AG09309 (cell line): ENCODE results near the gene ZNF343.

Experiments used
- DNase-seq: peaks from one replicate; pipeline ENCODE4 v3.0.0-alpha.2; 2010; ENCODE audit warnings: low read depth
- H3K4me3 ChIP-seq: 2 replicates; pipeline ENCODE4 v1.5.1; 2011; ENCODE audit warnings: mild to moderate bottlenecking, low read depth, low read length, moderate library complexity; ENCODE audit not compliant: control insufficient read depth
- TF ChIP-seq, protein P1 (sequence below): IDR thresholded peaks from 2 replicates; pipeline ENCODE4 v1.5.1; 2011; ENCODE audit warnings: mild to moderate bottlenecking, low read depth, low read length, inconsistent platforms; ENCODE audit not compliant: insufficient read depth, control insufficient read depth; ENCODE audit errors: missing control alignments

ZNF343 gene

DNA sequence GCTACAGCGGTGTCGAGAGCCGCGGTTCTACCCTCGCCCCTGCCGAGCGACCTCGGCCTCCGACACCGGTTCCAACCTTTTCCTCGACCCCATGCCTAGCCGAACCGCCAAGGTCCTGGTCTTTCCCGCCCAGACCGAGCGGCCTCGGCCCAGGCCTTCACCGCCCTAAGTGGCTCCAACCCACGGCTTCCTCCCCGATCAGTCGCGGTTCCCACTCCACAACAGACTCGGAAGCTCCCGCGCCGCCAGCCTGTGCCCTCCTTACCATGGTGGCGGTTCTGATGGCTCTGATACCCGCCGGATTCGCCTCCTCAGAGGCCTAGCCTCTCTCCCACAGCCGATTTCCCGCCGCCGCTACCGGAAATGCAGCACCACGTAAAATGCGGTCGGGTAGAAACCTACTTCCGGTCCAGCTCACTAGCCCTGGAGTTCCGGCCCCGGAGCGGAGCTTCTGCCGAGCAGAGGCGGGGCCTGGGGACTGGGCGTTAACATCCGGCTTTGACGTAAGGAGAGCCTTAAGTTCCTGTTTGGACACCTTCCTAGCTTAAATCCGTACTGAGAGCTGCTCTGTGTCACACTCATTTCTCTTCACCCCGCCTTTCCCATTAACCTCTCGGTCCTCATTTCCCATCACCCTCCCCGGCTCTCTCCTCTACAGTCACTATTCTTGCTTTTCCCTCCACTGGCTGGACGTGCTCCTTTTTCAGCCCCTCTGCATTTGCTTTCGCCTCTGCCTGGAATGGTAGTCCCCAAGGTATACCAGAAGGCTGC lies 38.1 kb downstream of the ZNF343 start, which contains the start of gene SNRPB:
SNRPB (minus strand) TSS at position 367 of the 771 bp plus-strand sequence; CDS start at position 268, 99 bp downstream.
- peak; percentile 98 for DNase-seq
- peak within 1 kb of the TSS; percentile 69 for H3K4me3 ChIP-seq
- TF ChIP-seq, protein P1, sequence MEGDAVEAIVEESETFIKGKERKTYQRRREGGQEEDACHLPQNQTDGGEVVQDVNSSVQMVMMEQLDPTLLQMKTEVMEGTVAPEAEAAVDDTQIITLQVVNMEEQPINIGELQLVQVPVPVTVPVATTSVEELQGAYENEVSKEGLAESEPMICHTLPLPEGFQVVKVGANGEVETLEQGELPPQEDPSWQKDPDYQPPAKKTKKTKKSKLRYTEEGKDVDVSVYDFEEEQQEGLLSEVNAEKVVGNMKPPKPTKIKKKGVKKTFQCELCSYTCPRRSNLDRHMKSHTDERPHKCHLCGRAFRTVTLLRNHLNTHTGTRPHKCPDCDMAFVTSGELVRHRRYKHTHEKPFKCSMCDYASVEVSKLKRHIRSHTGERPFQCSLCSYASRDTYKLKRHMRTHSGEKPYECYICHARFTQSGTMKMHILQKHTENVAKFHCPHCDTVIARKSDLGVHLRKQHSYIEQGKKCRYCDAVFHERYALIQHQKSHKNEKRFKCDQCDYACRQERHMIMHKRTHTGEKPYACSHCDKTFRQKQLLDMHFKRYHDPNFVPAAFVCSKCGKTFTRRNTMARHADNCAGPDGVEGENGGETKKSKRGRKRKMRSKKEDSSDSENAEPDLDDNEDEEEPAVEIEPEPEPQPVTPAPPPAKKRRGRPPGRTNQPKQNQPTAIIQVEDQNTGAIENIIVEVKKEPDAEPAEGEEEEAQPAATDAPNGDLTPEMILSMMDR, result no peak

DNA sequence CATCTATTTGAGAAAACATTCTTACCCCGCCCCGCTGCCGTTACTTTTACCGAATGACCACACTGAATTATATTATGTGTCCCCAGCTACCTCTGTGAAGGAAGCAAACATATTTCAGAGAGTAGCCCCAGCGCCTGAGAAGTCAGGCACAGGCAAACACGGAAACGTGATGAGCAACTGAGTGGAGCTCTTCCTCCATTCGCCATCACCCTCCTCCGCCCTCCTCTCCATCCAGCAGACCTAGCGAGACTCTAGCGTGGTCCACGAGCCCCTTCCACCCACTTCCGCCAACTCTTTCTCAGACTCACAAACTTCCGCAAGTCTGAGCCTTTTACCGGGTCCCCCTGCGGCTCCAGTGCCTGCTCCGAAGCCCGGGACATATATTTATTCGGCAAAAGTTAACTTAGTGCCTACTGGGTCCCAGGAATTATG lies 38.7 kb downstream of the ZNF343 start:
- peak overlapping the region; percentile 69 for H3K4me3 ChIP-seq
- DNase-seq, result no peak
- TF ChIP-seq, protein P1, result no peak

DNA sequence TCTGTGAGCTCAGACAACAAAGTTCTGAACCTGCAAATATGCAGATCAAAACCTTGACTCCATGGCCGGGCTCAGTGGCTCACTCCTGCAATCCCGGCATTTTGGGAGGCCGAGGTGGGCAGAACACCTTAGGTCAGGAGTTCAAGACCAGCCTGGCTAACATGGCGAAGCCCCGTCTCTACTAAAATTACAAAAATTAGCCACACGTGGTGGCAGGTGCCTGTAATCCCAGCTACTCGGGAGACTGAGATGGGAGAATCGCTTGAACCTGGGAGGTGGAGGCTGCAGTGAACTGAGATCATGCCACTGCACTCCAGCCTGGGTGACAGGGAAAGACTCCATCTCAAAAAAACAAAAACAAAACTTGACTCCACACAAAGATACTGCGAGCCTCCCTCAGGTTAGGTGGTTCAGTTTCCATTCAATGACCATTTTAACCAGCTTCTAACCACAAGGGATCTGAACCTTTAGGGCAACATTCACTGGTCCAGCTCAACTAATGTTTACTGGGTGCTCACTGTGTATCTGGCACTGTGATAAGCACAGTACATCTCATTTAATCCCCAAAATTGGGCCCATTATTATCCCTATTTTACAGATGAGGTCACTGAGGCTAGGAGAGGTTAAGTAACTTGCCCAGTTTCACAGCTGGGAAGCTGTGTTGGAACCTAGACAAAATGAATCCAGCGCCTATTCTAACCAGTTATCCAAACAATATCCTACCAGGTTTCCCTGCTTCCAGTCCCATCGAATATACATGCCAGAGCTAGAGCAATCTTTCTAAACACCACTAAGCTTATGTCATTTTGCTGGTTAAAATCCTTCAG lies 39.9 kb downstream of the ZNF343 start:
- TF ChIP-seq, protein P1, result no peak
- H3K4me3 ChIP-seq, result peak overlapping the region; percentile 69
- DNase-seq, result no peak

DNA sequence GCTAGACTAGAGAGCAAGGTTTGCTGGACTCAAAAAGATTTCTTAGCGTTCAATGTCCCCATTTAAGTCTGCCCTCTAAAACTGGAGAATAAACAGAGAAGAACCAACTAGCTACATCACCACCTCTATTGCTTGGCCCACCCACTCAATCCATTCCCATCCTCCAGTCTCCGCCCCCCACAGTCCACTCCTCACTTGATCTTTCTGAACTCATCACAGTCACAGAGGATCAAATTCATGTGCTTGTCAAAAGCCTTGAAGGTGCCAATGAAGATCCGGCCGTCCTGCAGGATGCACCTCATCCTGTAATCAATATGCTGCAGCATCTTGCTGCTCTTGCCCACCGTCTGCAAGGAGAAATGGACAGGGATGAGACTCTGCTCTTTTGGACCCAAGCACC lies 41.3 kb downstream of the ZNF343 start:
- H3K4me3 ChIP-seq, result no peak overlapping the region
- DNase-seq, result no peak
- TF ChIP-seq, protein P1, result no peak

DNA sequence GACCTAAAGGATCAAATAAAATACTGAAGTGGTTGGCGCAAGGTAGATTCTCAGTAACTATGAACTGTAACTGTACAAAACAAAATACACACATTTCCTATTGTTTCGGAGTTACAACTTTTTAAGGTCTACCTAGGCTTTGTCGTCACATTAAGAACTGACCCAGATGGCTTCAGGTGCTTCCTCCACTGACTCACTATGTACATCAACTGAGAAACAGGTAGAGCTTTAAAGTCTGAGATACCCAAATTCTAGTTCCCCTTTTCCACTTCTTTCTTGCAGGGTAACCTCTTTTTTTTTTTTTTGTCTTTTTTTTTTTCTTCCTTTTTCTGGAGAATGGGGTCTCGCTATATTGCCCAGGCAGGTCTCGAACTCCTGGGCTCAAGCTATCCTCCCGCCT lies 43.6 kb downstream of the ZNF343 start:
- DNase-seq, result no peak
- TF ChIP-seq, protein P1, result no peak
- no peak overlapping the region for H3K4me3 ChIP-seq

DNA sequence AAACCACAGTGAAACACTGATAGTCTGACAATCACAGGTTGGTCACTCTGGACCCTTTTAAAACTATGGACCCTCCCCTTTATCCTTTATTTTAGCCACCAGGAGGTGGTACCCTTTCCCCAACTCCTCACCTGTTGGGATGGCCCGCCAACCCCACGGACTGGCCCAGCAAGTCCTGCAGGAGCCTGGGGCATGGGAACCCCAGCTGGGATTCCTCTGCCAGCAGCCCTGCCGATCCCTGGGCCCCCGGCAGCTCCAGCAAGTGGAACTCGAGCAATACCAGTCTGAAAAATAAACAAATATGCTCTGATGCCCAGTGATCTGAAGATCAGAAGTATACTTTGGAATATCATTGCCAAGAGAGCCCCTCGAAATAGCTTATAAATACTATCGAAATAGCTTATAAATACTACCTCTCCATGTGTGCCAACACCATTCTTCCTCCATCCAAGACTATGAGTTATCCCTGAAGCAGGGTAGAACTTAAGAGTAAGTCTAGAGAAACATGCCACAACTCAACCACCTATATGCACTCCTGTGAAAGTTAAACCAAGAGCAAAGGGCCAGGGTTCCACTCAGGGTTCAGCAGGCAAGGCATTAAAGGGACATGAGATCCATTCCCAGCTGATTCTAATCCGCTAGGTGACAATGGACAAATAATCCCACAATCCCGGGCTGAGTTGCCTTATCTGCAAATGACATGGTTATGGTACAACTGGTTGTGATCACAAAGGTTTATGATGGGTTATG lies 44.9 kb downstream of the ZNF343 start:
- DNase-seq, result no peak
- TF ChIP-seq, protein P1, result no peak
- no peak overlapping the region for H3K4me3 ChIP-seq
